Lower leg skin (tissue), 3 donors: ENCODE data around the gene EPHA6.

ENCODE experiments used
- CTCF ChIP-seq, 3 donors: fragments of 450-650 bp; IDR thresholded peaks; one replicate each; pipeline ENCODE4 v1.5.1; 2016; ENCODE audit warnings: antibody characterized with exemption in 3 of 3, mild to moderate bottlenecking in 3 of 3, moderate library complexity in 2 of 3
- POLR2A ChIP-seq, 2 donors: fragments of 450-650 bp; IDR thresholded peaks; one replicate each; pipeline ENCODE4 v1.6.1; 2016 to 2017; ENCODE audit warnings: antibody characterized with exemption in 2 of 2, mild to moderate bottlenecking in 1 of 2, moderate library complexity in 1 of 2

GRCh38 chr3:97177242-97177641 lies 362.8 kb downstream of the EPHA6 start:
- no peak for TF ChIP-seq POLR2A (IDR thresholded peaks at IDR 0.05)
- no peak for TF ChIP-seq CTCF (IDR thresholded peaks at IDR 0.05)
